NB4 (cell line): ENCODE data around the gene ALPG.

ENCODE experiments used
- POLR2A ChIP-seq: IDR thresholded peaks from 2 replicates; pipeline ENCODE4 v1.6.1; 2011; ENCODE audit warnings: mild to moderate bottlenecking; ENCODE audit not compliant: insufficient read length; ENCODE audit errors: extremely low read depth
- TF ChIP-seq, protein P1 (sequence below): IDR thresholded peaks from one replicate; pipeline ENCODE4 v1.5.1; 2012; ENCODE audit warnings: low read depth, low read length

- TF ChIP-seq, protein P1, sequence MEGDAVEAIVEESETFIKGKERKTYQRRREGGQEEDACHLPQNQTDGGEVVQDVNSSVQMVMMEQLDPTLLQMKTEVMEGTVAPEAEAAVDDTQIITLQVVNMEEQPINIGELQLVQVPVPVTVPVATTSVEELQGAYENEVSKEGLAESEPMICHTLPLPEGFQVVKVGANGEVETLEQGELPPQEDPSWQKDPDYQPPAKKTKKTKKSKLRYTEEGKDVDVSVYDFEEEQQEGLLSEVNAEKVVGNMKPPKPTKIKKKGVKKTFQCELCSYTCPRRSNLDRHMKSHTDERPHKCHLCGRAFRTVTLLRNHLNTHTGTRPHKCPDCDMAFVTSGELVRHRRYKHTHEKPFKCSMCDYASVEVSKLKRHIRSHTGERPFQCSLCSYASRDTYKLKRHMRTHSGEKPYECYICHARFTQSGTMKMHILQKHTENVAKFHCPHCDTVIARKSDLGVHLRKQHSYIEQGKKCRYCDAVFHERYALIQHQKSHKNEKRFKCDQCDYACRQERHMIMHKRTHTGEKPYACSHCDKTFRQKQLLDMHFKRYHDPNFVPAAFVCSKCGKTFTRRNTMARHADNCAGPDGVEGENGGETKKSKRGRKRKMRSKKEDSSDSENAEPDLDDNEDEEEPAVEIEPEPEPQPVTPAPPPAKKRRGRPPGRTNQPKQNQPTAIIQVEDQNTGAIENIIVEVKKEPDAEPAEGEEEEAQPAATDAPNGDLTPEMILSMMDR = no peak
- TF ChIP-seq POLR2A = no peak
Measured at GRCh38 chr2:232415138-232415690, 8.6 kb downstream of the ALPG start.
